HEK293 (cell line): ENCODE data around the gene HSPG2.

ENCODE experiments used
- CTCF ChIA-PET: fragments of 350-600 bp; formaldehyde crosslinking; extraction: SDS; loops from one replicate; lab custom pipeline; 2021; ENCODE audit warnings: antibody characterized with exemption; lab: Yijun Ruan, JAX
- POLR2A ChIA-PET: fragments of 300-600 bp; formaldehyde crosslinking; extraction: SDS; loops from one replicate; lab custom pipeline; 2020; ENCODE audit warnings: antibody characterized with exemption, inconsistent platforms; lab: Yijun Ruan, JAX
- H3K27ac ChIP-seq: fragments of 200-500 bp; sonication (Bioruptor generic); 2 replicates; pipeline ENCODE4 v1.5.1; 2014; ENCODE audit warnings: low read depth, low read length, control low read depth, inconsistent platforms; ENCODE audit errors: extremely low read depth
- H3K36me3 ChIP-seq, 2 experiments: fragments of 200-500 bp in 1 of 2; sonication (Bioruptor generic) in 1 of 2; 1 replicate in 1 of 2; 2 replicates in 1 of 2; pipeline ENCODE4 v1.5.1; 2014 to 2017; ENCODE audit warnings: inconsistent platforms in 2 of 2, low read length in 2 of 2; ENCODE audit not compliant: control insufficient read depth in 2 of 2, insufficient read depth in 1 of 2
- H3K4me1 ChIP-seq: fragments of 200-500 bp; sonication (Bioruptor generic); 2 replicates; pipeline ENCODE4 v1.5.1; 2014; ENCODE audit warnings: mild to moderate bottlenecking, low read length, inconsistent platforms; ENCODE audit not compliant: control insufficient read depth, insufficient read depth
- H3K4me3 ChIP-seq: 2 replicates; pipeline ENCODE4 v1.5.1; 2011; ENCODE audit warnings: low read depth, mild to moderate bottlenecking, control low read depth, low read length, moderate library complexity
- H3K9me3 ChIP-seq: fragments of 200-500 bp; sonication (Bioruptor generic); 2 replicates; pipeline ENCODE4 v1.5.1; 2014; ENCODE audit warnings: low read depth, low read length, inconsistent platforms; ENCODE audit not compliant: control insufficient read depth, insufficient read depth
- BCL11B ChIP-seq: fragments of 450-650 bp; formaldehyde crosslinking; IDR thresholded peaks from 2 replicates; pipeline ENCODE4 v1.5.1; 2016; ENCODE audit warnings: low read depth, missing biosample characterization, missing genetic modification characterization
- EGR2 ChIP-seq: fragments of 450-650 bp; formaldehyde crosslinking; IDR thresholded peaks from 2 replicates; pipeline ENCODE4 v1.5.1; 2016; ENCODE audit warnings: low read depth, missing biosample characterization, missing genetic modification characterization
- HOXA7 ChIP-seq: sonication (generic); formaldehyde crosslinking; IDR thresholded peaks from 2 replicates; pipeline ENCODE4 v1.8.1; 2022; ENCODE audit warnings: missing genetic modification reagents, borderline replicate concordance
- KLF7 ChIP-seq: fragments of 450-650 bp; formaldehyde crosslinking; IDR thresholded peaks from 2 replicates; pipeline ENCODE4 v1.5.1; 2016; ENCODE audit warnings: missing biosample characterization, missing genetic modification characterization, borderline replicate concordance
- MYNN ChIP-seq: fragments of 450-650 bp; formaldehyde crosslinking; IDR thresholded peaks from 2 replicates; pipeline ENCODE4 v1.5.1; 2016; ENCODE audit warnings: missing biosample characterization, missing genetic modification characterization, borderline replicate concordance
- PRDM10 ChIP-seq: fragments of 450-650 bp; formaldehyde crosslinking; IDR thresholded peaks from 2 replicates; pipeline ENCODE4 v1.5.1; 2016; ENCODE audit warnings: missing biosample characterization, missing genetic modification characterization
- RBAK ChIP-seq: fragments of 450-650 bp; formaldehyde crosslinking; IDR thresholded peaks from 2 replicates; pipeline ENCODE4 v1.5.1; 2016; ENCODE audit warnings: missing biosample characterization, missing genetic modification characterization
- SCRT2 ChIP-seq: fragments of 450-650 bp; formaldehyde crosslinking; IDR thresholded peaks from 2 replicates; pipeline ENCODE4 v1.5.1; 2016; ENCODE audit warnings: missing biosample characterization, missing genetic modification characterization
- YY2 ChIP-seq: fragments of 450-650 bp; formaldehyde crosslinking; IDR thresholded peaks from 2 replicates; pipeline ENCODE4 v1.5.1; 2016; ENCODE audit warnings: missing biosample characterization, missing genetic modification characterization
- ZBTB8A ChIP-seq: fragments of 450-650 bp; formaldehyde crosslinking; IDR thresholded peaks from 2 replicates; pipeline ENCODE4 v1.5.1; 2016; ENCODE audit warnings: missing biosample characterization, missing genetic modification characterization
- ZNF121 ChIP-seq: fragments of 450-650 bp; formaldehyde crosslinking; IDR thresholded peaks from 2 replicates; pipeline ENCODE4 v1.5.1; 2016; ENCODE audit warnings: missing biosample characterization, missing genetic modification characterization
- ZNF132 ChIP-seq: fragments of 450-650 bp; formaldehyde crosslinking; IDR thresholded peaks from 2 replicates; pipeline ENCODE4 v1.5.1; 2017; ENCODE audit warnings: missing biosample characterization, missing genetic modification characterization, borderline replicate concordance
- ZNF184 ChIP-seq: fragments of 450-650 bp; IDR thresholded peaks from 2 replicates; pipeline ENCODE4 v1.5.1; 2018; ENCODE audit warnings: missing biosample characterization, mild to moderate bottlenecking, missing genetic modification characterization
- ZNF2 ChIP-seq: fragments of 450-650 bp; formaldehyde crosslinking; IDR thresholded peaks from 2 replicates; pipeline ENCODE4 v1.5.1; 2016; ENCODE audit warnings: missing biosample characterization, missing genetic modification characterization
- ZNF324 ChIP-seq: fragments of 450-650 bp; formaldehyde crosslinking; IDR thresholded peaks from 2 replicates; pipeline ENCODE4 v1.5.1; 2016; ENCODE audit warnings: missing biosample characterization, missing genetic modification characterization
- ZNF423 ChIP-seq: fragments of 450-650 bp; formaldehyde crosslinking; IDR thresholded peaks from 2 replicates; pipeline ENCODE4 v1.5.1; 2016; ENCODE audit warnings: missing biosample characterization, missing genetic modification characterization
- ZNF510 ChIP-seq: fragments of 450-650 bp; formaldehyde crosslinking; IDR thresholded peaks from 2 replicates; pipeline ENCODE4 v1.5.1; 2018; ENCODE audit warnings: mild to moderate bottlenecking, missing genetic modification characterization, missing biosample characterization; ENCODE audit not compliant: insufficient replicate concordance
- ZNF561 ChIP-seq: fragments of 450-650 bp; IDR thresholded peaks from 2 replicates; pipeline ENCODE4 v1.5.1; 2018; ENCODE audit warnings: missing biosample characterization, missing genetic modification characterization, borderline replicate concordance
- ZNF600 ChIP-seq: fragments of 450-650 bp; formaldehyde crosslinking; IDR thresholded peaks from 2 replicates; pipeline ENCODE4 v1.5.1; 2016; ENCODE audit warnings: missing biosample characterization, missing genetic modification characterization
- ZNF639 ChIP-seq: fragments of 450-650 bp; formaldehyde crosslinking; IDR thresholded peaks from 2 replicates; pipeline ENCODE4 v1.5.1; 2016; ENCODE audit warnings: missing biosample characterization, missing genetic modification characterization
- ZNF645 ChIP-seq: fragments of 450-650 bp; formaldehyde crosslinking; IDR thresholded peaks from 2 replicates; pipeline ENCODE4; 2016; ENCODE audit warnings: missing biosample characterization, missing genetic modification characterization
- ZNF747 ChIP-seq: fragments of 450-650 bp; formaldehyde crosslinking; IDR thresholded peaks from 2 replicates; pipeline ENCODE4 v1.5.1; 2016; ENCODE audit warnings: missing biosample characterization, missing genetic modification characterization
- ZNF768 ChIP-seq: fragments of 450-650 bp; formaldehyde crosslinking; IDR thresholded peaks from 2 replicates; pipeline ENCODE4 v1.5.1; 2018; ENCODE audit warnings: missing biosample characterization, mild to moderate bottlenecking, missing genetic modification characterization
- ZSCAN16 ChIP-seq: fragments of 450-650 bp; formaldehyde crosslinking; IDR thresholded peaks from 2 replicates; pipeline ENCODE4 v1.5.1; 2016; ENCODE audit warnings: missing biosample characterization, missing genetic modification characterization
- ZSCAN30 ChIP-seq: fragments of 450-650 bp; IDR thresholded peaks from 2 replicates; pipeline ENCODE4 v1.5.1; 2018; ENCODE audit warnings: missing biosample characterization, mild to moderate bottlenecking, missing genetic modification characterization, moderate library complexity

The HSPG2 gene

GRCh38 chr1:21939650-21940374 is 2.7 kb upstream of the HSPG2 start (continued):
- TF ChIP-seq PRDM10 (tag by site-specific recombination) (peak; percentile 91), YY2 (tag by site-specific recombination) (no peak), ZBTB8A (tag by site-specific recombination) (no peak), KLF7 (tag by site-specific recombination) (no peak), ZSCAN16 (tag by site-specific recombination) (no peak), ZNF324 (tag by site-specific recombination) (0 out of 2 replicates have a peak, but pooled peaks have one; percentile 38), ZNF2 (tag by site-specific recombination) (no peak)

- 0 out of 2 replicates have a peak, but pooled peaks cover 3% of the 10 kb centered on the region for H3K4me1 ChIP-seq
- H3K36me3 ChIP-seq, result no peaks in the 10 kb centered on the region
- ChIA-PET CTCF (interaction anchor here (0.6 to 1.8 kb wide), 8 partner anchors 9 to 236 kb away, joined by 3 to 8 read pairs (median 3); no protein-coding TSS in a partner anchor), POLR2A (interaction anchor here (1.3 kb wide), 1 partner anchor 17 kb away, joined by 3 read pairs; no protein-coding TSS in a partner anchor)
- H3K27ac ChIP-seq, result no peak overlapping the region
- no peaks in the 10 kb centered on the region for H3K9me3 ChIP-seq
- no peak overlapping the region for H3K4me3 ChIP-seq
- TF ChIP-seq MYNN (no peak), ZNF561 (tag by site-specific recombination) (no peak), ZNF121 (tag by site-specific recombination) (no peak), ZNF747 (tag by site-specific recombination) (no peak), EGR2 (tag by site-specific recombination) (no peak), ZNF184 (tag by site-specific recombination) (no peak), ZNF645 (tag by site-specific recombination) (no peak), ZNF510 (tag by site-specific recombination) (no peak)
Measured at GRCh38 chr1:21938732-21939538, 1.8 kb upstream of the HSPG2 start.

- Histone ChIP-seq H3K27ac (peak overlapping the region; percentile 39; the same call in 1 of the 2 replicates), H3K4me1 (0 out of 2 replicates have a peak, but pooled peaks cover 3% of the 10 kb centered on the region)
- CTCF ChIA-PET, result interaction anchor here (0.6 to 0.8 kb wide), 3 partner anchors 23 to 529 kb away, joined by 3 read pairs; no protein-coding TSS in a partner anchor
- TF ChIP-seq ZNF600 (tag by site-specific recombination) (0 out of 2 replicates have a peak, but pooled peaks have one; percentile 33), ZNF768 (tag by site-specific recombination) (no peak), SCRT2 (tag by site-specific recombination) (no peak), ZNF132 (tag by site-specific recombination) (no peak), RBAK (tag by site-specific recombination) (no peak), ZSCAN30 (tag by site-specific recombination) (peak; percentile 87), HOXA7 (no peak), ZNF639 (tag by site-specific recombination) (0 out of 2 replicates have a peak, but pooled peaks have one; percentile 30), BCL11B (tag by site-specific recombination) (0 out of 2 replicates have a peak, but pooled peaks have one; percentile 2), ZNF423 (tag by site-specific recombination) (no peak)
Measured at GRCh38 chr1:21937372-21938121, 437 bp upstream of the HSPG2 start.

More at GRCh38 chr1:21937372-21938121, 437 bp upstream of the HSPG2 start:
- H3K36me3 ChIP-seq, result no peaks in the 10 kb centered on the region
- H3K9me3 ChIP-seq, result no peaks in the 10 kb centered on the region
- POLR2A ChIA-PET, result interaction anchor here (0.9 to 1.3 kb wide), 2 partner anchors 18 to 88 kb away, joined by 3 read pairs; no protein-coding TSS in a partner anchor
- H3K4me3 ChIP-seq, result no peak overlapping the region
